ENCODE data around the gene ATG16L2. TPM values are rescaled to one million over a fixed set of nuclear protein-coding genes. Genes with fewer than 3 reads are reported as not detected.

Gene ATG16L2
- total and polyA plus RNA-seq, 9 of the 15 experiments (the other 6 are each of a cell fraction or from before 2014, with no cell fraction given): 0.18 to 11.2 (median 6.2) TPM

GRCh38 chr11:72814286-72815109, at the start of gene ATG16L2 (continued):
- TF ChIP-seq CTCF (IDR thresholded peaks at IDR 0.05 in 2 of 3, conservative IDR thresholded peaks at IDR 0.05 in 1 of 3; ENCODE audit: insufficient read depth in 2 of 3, low read depth in 1 of 3, low read length in 3 of 3): peak in 2 of 3 experiments; percentile 36 to 66; a peak in 3 of 6 replicates
- peak; percentile 16 for TF ChIP-seq TBP (optimal IDR thresholded peaks at IDR 0.05; ENCODE audit: low read depth, low read length)
- TF ChIP-seq, protein P1, sequence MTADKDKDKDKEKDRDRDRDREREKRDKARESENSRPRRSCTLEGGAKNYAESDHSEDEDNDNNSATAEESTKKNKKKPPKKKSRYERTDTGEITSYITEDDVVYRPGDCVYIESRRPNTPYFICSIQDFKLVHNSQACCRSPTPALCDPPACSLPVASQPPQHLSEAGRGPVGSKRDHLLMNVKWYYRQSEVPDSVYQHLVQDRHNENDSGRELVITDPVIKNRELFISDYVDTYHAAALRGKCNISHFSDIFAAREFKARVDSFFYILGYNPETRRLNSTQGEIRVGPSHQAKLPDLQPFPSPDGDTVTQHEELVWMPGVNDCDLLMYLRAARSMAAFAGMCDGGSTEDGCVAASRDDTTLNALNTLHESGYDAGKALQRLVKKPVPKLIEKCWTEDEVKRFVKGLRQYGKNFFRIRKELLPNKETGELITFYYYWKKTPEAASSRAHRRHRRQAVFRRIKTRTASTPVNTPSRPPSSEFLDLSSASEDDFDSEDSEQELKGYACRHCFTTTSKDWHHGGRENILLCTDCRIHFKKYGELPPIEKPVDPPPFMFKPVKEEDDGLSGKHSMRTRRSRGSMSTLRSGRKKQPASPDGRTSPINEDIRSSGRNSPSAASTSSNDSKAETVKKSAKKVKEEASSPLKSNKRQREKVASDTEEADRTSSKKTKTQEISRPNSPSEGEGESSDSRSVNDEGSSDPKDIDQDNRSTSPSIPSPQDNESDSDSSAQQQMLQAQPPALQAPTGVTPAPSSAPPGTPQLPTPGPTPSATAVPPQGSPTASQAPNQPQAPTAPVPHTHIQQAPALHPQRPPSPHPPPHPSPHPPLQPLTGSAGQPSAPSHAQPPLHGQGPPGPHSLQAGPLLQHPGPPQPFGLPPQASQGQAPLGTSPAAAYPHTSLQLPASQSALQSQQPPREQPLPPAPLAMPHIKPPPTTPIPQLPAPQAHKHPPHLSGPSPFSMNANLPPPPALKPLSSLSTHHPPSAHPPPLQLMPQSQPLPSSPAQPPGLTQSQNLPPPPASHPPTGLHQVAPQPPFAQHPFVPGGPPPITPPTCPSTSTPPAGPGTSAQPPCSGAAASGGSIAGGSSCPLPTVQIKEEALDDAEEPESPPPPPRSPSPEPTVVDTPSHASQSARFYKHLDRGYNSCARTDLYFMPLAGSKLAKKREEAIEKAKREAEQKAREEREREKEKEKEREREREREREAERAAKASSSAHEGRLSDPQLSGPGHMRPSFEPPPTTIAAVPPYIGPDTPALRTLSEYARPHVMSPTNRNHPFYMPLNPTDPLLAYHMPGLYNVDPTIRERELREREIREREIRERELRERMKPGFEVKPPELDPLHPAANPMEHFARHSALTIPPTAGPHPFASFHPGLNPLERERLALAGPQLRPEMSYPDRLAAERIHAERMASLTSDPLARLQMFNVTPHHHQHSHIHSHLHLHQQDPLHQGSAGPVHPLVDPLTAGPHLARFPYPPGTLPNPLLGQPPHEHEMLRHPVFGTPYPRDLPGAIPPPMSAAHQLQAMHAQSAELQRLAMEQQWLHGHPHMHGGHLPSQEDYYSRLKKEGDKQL (CRISPR knock-in tag; IDR thresholded peaks at IDR 0.05; ENCODE audit: borderline replicate concordance): no peak
- no peak for TF ChIP-seq RBM22 (IDR thresholded peaks at IDR 0.05; ENCODE audit: low read depth, low read length, poor library complexity, severe bottlenecking)
- no peak for TF ChIP-seq ESRRB (CRISPR knock-in tag; IDR thresholded peaks at IDR 0.05; ENCODE audit: borderline replicate concordance)
- TF ChIP-seq POLR2H (tag; IDR thresholded peaks at IDR 0.05; ENCODE audit: low read depth): no peak
- TF ChIP-seq ZNF133 (CRISPR knock-in tag; IDR thresholded peaks at IDR 0.05): no peak
- no peak for TF ChIP-seq HDAC6 (IDR thresholded peaks at IDR 0.05; ENCODE audit: low read depth, low read length)
- TF ChIP-seq MCM5 (IDR thresholded peaks at IDR 0.05; ENCODE audit: low read depth): no peak
- TF ChIP-seq JUN (IDR thresholded peaks at IDR 0.05; ENCODE audit: borderline replicate concordance, low read depth, low read length): 0 out of 2 replicates have a peak, but pooled peaks have one; percentile 34
- TF ChIP-seq JUN (CRISPR knock-in tag; IDR thresholded peaks at IDR 0.05; ENCODE audit: borderline replicate concordance): no peak
- TF ChIP-seq ZNF12 (CRISPR knock-in tag; IDR thresholded peaks at IDR 0.05): no peak
- peak; percentile 64; the same call in 1 of the 2 replicates for TF ChIP-seq ZBTB1 (CRISPR knock-in tag; IDR thresholded peaks at IDR 0.05; ENCODE audit: borderline replicate concordance, low read depth)
- TF ChIP-seq ZNF143 (CRISPR knock-in tag; IDR thresholded peaks at IDR 0.05): no peak
- no peak for TF ChIP-seq SMAD2 (IDR thresholded peaks at IDR 0.05; ENCODE audit: low read depth, low read length)
- no peak for TF ChIP-seq SREBF1 (IDR thresholded peaks at IDR 0.05; ENCODE audit: borderline replicate concordance, low read depth, low read length)
- TF ChIP-seq HOMEZ (CRISPR knock-in tag; IDR thresholded peaks at IDR 0.05): no peak
- TF ChIP-seq TSC22D4 (tag; IDR thresholded peaks at IDR 0.05): no peak

Data from K562 (cell line).